H4 (cell line): ENCODE results near the gene SMIM23. TPM values are rescaled to one million over a fixed set of nuclear protein-coding genes. Genes with fewer than 3 reads are reported as not detected.
A peak's percentile ranks its signal among the peaks of the same experiment; 100 is the strongest.

ENCODE experiments used
- DNase-seq: peaks from one replicate; pipeline ENCODE4 v3.0.0-alpha.2; 2015; ENCODE audit warnings: low spot score
- total RNA-seq: library from RNA; depleted of rRNA; stranded (reverse); fragments of >200 nt; shearing (Covaris generic); gene quantifications from 2 replicates; pipeline ENCODE4 v1.2.3, GENCODE V29; 2014; rRNA removed

The SMIM23 gene
- total RNA-seq, 1 experiment from 2014 or later = not detected

DNA sequence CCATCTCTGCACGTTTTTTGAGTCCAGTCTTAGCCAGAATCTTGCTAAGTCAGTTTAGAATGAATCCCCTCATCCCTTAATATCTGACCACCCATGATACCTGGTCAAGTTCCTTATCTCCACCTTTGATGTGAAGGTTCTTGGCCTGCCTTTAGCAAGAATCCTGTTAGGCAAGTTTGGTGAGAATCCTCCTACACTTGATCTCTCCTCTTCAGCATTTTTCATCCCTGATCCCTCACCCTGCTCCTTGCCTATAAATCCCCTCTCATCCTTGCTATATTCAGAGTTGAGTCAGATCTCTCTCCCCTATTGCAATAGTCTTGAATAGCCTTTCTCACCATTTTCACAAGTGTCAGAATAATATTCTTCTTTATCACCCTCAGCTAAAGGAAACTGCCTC lies 31.0 kb downstream of the SMIM23 start:
- DNase-seq = no peak

DNA sequence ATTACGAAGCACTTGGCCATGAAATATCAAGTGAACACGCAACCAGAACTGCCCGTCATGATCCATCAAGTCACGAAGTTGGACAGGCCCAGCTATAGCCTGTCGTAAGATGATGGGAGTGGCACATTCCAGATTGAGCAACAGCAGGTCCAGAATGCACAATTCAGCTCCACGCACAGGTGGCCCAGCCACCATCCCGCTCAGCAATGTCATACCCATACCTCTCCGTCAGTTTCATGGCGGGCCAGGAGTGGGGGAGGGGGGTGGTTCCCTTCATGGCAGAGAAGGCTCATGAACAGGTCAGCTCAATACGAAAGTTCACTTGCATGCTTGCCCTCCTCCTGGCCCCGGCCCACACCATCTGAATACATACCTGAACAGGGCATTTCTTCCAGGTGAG lies 34.9 kb downstream of the SMIM23 start:
- no peak for DNase-seq

DNA sequence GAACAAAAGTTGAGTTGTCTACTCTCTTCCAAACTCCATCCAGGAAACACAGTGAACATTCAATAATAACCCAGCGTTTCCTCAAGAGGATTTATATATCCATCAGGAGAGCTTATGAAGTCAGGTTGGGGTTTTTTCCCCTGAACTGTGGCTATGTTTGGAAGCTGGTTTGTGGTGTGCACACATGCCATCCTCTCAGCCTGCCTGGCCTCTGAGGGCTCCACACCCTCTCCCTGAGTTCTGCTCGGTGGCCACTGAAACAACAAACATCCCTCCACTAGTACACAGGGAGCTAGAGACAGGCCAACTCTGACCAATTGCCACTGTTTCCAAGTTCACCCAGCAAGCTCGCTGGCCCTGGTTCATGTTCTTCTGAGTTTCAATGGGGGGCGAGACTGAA lies 35.7 kb downstream of the SMIM23 start:
- DNase-seq = no peak

DNA sequence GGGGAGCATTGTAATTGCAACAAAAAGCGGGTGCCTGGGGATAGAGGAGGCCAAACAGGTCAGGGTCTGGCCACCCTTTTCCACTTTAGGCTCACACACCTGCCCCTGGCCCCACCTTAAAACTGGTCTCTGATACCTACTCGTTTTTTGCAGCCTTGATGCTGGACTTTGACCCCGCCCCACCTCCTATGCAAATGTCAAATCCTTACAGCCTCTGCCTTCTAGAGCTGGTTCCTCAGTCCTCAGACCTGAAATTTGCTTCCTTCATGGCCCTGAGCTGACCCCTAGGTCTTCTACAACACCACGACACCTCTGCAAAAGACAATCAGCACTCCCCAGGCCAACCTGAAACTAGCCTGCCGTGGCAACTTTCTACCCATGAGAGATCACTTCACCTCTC lies 37.7 kb downstream of the SMIM23 start:
- DNase-seq = no peak

DNA sequence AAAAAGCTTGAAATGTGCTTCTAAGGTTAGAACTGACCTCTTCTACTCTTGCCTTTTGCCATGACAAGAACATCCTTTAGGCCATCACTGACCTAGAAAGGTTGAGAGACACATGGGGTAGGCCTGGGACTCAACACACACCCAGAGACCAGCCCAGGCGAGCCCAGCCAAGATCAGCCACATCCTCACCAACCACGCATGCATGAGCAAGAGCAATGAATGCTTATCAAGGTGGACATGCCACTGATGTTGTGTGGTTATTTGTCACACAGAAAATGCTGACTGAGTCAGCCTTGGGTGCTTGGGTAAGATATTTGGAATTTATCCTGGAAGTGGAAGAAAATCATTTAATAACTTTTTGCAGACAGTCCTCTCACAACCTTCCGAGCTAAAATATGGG lies 39.4 kb downstream of the SMIM23 start:
- DNase-seq = no peak

DNA sequence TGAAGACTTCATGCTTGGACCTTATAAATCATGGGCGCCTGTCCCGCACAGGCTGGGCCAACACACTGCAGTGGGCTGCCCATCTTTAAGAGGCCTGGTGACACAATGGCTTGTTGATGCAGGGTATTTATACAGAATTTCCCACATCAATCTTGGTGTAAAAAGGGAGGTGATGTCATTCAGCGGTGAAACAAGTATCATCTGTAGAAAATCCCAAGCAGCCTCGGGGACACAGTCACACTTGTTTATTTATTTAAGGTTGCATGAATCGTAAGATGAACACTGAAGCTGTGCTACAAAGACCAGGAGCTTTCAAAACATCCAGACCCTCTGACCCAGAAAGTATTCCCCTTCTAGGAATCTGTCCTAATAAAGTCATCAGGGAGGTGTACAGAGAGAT lies 40.5 kb downstream of the SMIM23 start:
- DNase-seq = peak; percentile 61

DNA sequence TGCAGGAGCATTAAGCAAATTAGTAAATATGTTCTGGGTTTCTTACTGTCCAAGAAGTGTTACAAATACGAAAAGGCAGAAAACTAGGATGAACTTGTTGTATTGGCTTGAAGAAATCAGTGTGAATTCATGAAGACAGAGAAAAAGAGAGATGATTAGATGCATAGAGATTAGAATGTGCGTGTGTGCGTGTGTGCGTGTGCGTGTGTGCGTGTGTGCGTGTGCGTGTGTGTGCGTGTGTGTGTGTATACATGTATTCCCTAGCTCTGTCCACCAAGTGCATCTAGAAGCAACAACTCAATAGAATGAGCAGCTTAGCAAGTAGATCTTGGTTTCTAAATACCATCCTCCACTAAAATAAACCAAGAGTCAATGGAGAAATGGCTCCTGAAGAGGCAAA lies 41.5 kb downstream of the SMIM23 start:
- DNase-seq = no peak

DNA sequence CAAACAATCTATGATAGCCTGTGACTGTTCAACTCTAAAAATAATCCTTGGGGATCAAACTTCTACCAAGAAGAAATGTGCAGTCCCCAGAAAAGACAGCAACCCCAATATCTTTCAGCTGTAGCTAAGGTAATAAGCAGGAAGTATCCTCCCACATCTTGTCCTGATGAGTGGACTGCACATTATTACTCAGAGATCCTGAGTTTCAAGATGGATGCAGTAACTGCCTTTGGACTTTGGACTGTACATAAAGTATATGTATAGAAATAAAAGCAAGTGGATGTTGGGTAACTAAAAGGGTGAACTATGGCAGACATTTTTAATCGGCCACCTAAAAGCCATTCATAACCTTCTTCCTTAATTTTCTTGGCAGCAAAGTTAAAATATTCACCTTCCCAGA lies 45.1 kb downstream of the SMIM23 start:
- no peak for DNase-seq

DNA sequence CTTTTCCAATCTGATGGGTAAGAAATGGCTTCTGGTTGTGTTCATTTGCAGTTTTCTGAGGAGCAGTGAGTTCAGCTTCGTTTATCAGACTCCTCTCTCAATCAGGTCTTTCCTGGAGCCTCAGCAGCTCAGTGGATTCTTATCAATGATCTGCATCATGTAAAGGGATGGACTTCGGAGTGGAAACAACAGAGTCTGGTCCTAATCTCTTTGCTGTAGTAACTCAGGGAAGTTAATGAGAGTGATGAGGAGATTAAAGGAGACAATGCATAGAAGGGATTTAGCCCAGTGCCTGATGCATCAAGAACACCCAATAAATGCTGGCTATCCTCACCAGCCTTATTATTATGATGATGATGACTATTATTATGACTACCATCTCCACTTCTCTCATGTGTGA lies 47.2 kb downstream of the SMIM23 start:
- DNase-seq = no peak

DNA sequence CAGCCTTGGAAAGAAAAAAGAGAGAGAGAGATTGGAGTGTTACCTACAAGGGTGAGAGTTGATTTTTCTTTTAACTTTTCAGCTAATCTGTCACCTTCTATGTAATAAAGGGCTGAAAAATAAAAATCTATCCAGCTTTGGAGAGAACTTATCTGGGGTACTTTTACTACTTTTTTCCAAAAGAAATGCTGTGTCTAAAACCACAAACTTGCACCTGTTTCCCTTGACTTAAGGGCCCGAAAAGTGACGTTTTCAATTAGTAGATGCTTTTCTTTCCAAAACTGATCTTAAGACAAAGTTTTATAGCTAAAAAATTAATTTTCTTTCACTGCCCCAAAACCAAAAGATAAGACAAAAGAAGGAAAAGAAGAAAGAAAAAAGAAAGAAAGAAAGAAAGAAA lies 48.8 kb downstream of the SMIM23 start:
- no peak for DNase-seq

DNA sequence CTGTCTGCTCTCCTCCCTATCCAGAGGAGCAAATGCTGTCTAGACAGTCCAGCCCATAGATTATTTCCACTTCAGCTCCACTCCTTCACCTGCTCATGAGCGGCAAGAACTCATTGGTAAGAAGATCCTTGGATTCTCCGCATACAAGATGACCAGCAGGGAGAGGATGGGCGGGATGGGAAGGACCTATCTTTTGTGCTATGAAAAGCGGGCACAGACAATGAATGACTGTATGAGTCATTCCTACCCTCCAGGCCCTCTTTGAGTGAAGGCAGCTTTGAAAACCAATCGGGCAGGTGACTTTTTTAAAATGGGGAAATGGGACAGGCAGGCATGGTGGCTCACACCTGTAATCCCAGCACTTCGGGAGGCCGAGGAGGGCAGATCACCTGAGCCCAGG lies 49.4 kb downstream of the SMIM23 start:
- no peak for DNase-seq

DNA sequence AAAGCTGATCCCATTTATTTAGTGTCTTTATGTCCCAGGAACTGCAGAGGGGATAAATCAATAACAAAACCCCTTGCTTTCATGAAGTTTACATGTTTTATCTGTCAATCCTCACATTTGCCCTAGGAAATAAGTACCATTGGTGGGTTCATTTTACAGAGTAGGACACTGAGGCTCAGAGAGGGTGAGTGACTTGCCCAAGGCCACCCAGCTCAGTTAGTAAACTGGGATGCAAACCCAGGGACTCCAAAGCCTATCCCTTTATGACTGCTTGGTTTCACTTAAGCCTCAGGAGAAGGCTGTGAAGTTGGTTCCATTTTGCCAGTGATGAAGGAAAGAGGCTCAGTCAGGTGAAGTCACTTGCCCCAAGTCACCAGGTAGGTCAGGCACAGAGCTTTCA lies 51.9 kb downstream of the SMIM23 start:
- no peak for DNase-seq

DNA sequence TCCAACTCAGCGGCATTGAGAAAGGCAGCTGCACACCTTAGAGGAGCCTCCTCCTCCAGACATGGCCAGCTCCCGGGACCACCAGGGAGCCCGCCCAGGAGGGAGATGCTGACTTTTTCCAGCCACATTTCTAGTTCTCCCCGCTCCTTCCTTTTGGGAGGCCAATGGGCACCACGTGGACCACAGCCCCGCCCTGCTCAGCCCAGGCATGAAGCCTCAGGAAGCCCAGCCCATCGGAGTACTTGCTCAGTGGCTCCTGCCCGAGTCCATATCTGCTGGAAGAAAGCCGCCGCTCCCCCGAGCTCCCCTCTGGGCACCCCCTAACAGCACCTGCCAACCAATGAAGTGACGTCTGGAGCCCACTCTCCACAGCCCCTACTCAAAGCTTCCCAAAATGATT lies 52.4 kb downstream of the SMIM23 start:
- DNase-seq = no peak

DNA sequence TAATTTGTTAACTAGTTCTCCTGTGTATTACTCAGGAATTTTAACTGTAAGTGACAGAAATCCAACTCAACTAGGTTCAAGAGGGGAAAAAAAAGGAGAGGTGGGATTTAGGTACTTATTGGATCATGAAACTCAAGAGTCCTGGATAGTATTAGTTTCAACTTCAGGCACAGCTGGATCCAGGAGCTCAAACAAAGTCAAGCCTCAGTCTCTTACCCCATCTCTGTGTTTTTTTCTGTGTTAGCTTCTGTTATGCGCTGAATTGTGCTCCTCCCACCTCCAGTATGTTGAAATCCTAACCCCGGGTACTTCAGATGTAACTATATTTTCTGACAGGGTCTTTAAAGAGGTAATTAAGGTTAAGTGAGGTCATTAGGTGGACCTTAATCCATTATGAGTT lies 53.5 kb downstream of the SMIM23 start:
- DNase-seq = no peak

DNA sequence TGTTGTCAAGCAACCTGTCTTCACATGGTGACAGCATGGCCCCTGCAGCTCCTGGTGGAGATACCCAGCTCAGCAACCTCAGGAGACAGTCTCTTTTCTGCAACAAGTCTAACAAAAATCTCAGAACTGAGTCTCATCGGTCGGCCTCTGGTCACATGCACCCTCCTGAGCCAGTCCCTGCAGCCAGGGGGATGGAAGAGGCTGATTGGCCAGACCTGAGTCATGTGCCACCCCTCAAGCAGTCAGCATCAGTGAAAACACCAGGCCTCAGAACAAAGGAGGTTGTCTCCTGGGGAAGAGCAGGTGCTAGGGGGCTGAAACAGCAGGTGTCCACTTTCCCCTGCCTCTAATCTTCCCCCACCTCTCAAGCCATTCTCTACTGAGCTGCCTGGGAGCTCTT lies 54.4 kb downstream of the SMIM23 start:
- DNase-seq = no peak

Other genes with a start within 250 kb of the SMIM23 start
- 56.3 and 56.5 TPM in 2 replicates for gene FBXW11, start 220.8 kb downstream of the SMIM23 start, total RNA-seq